PC-3 (cell line): Measurements from ENCODE around the gene G6PC3. TPM values are rescaled to one million over a fixed set of nuclear protein-coding genes. Genes with fewer than 3 reads are reported as not detected.

Source experiments
- ATAC-seq: fragments of 200-7000 bp; cut with Tn5 transposase; 2 replicates; pipeline ENCODE4 v1.9.1; 2020; ENCODE audit warnings: mild to moderate bottlenecking, moderate library complexity
- BruUV-seq: library from RNA; stranded (reverse); fragments of 400-500 nt; replicated peaks from 2 replicates; lab custom pipeline; 2021; lab: Mats Ljungman, UMichigan
- CTCF ChIA-PET: fragments of 300-600 bp; sonication (Branson Sonifier 250); formaldehyde crosslinking; loops from one replicate; lab custom pipeline; 2022; ENCODE audit warnings: antibody characterized with exemption; lab: Charles Lee
- POLR2A ChIA-PET: fragments of 300-600 bp; sonication (Branson Sonifier 250); formaldehyde crosslinking; loops from one replicate; lab custom pipeline; 2022; ENCODE audit warnings: antibody characterized with exemption; ENCODE audit not compliant: unreplicated experiment; lab: Charles Lee
- DNase-seq: peaks from one replicate; pipeline ENCODE4 v3.0.0-alpha.2; 2015
- H2AFZ ChIP-seq: fragments of 300-600 bp; sonication (generic); 2 replicates; pipeline ENCODE4 v1.6.0; 2016; ENCODE audit warnings: antibody characterized with exemption, low read length
- H3F3A ChIP-seq: fragments of 300-600 bp; sonication (generic); one replicate; pipeline ENCODE4 v1.6.0; 2017; ENCODE audit warnings: antibody characterized with exemption, low read length, control low read depth, mild to moderate bottlenecking; ENCODE audit not compliant: unreplicated experiment
- H3K27ac ChIP-seq: fragments of 300-600 bp; sonication (generic); 2 replicates; pipeline ENCODE4 v1.5.1; 2016; ENCODE audit warnings: mild to moderate bottlenecking, low read length
- H3K27me3 ChIP-seq: fragments of 300-600 bp; sonication (generic); 2 replicates; pipeline ENCODE4 v1.6.1; 2016; ENCODE audit warnings: low read length, mixed read lengths
- H3K36me3 ChIP-seq: fragments of 300-600 bp; sonication (generic); 2 replicates; pipeline ENCODE4 v1.6.1; 2016; ENCODE audit warnings: low read depth, mixed run types, low read length, mixed read lengths
- H3K4me1 ChIP-seq: fragments of 300-600 bp; sonication (generic); 2 replicates; pipeline ENCODE4 v1.5.1; 2016; ENCODE audit warnings: low read length; ENCODE audit not compliant: insufficient read depth
- H3K4me2 ChIP-seq: fragments of 300-600 bp; sonication (generic); 2 replicates; pipeline ENCODE4 v1.6.0; 2016; ENCODE audit warnings: low read length
- H3K4me3 ChIP-seq: fragments of 300-600 bp; sonication (generic); 2 replicates; pipeline ENCODE4 v1.5.1; 2016; ENCODE audit warnings: mild to moderate bottlenecking, low read length, mixed read lengths
- H3K79me2 ChIP-seq: fragments of 300-600 bp; sonication (generic); 2 replicates; pipeline ENCODE4 v1.6.1; 2017; ENCODE audit warnings: low read length, mixed read lengths
- H3K9ac ChIP-seq: fragments of 300-600 bp; sonication (generic); 2 replicates; pipeline ENCODE4 v1.6.0; 2016; ENCODE audit warnings: mild to moderate bottlenecking, low read length
- H3K9me2 ChIP-seq: fragments of 300-600 bp; sonication (generic); replicated peaks from 2 replicates; pipeline ENCODE4 v1.6.1; 2016; ENCODE audit warnings: mixed run types, low read length, mixed read lengths
- H3K9me3 ChIP-seq: fragments of 300-600 bp; sonication (generic); 2 replicates; pipeline ENCODE4 v1.6.1; 2016; ENCODE audit warnings: low read length, mixed read lengths
- H4K20me1 ChIP-seq: fragments of 300-600 bp; sonication (generic); 2 replicates; pipeline ENCODE4 v1.6.1; 2016; ENCODE audit warnings: low read length, mixed read lengths
- EZH2 ChIP-seq: fragments of 300-600 bp; sonication (generic); IDR thresholded peaks from one replicate; pipeline ENCODE4 v1.6.1; 2017; ENCODE audit warnings: antibody characterized with exemption, mild to moderate bottlenecking, low read length; ENCODE audit not compliant: unreplicated experiment
- EZH2phosphoT487 ChIP-seq: fragments of 300-600 bp; sonication (generic); IDR thresholded peaks from 2 replicates; pipeline ENCODE4 v1.6.1; 2018; ENCODE audit warnings: mild to moderate bottlenecking, antibody characterized with exemption, low read length, borderline replicate concordance
- intact Hi-C: fragments of 100-400 bp; cut with micrococcal nuclease; formaldehyde crosslinking; loops from 2 replicates; pipeline ENCODE4 v1.9.0; 2023
- total RNA-seq: library from RNA; depleted of rRNA; stranded (reverse); fragments of >200 nt; gene quantifications from 2 replicates; pipeline ENCODE4 v1.2.3, GENCODE V29; 2014
- TF ChIP-seq, protein P1 (sequence below): fragments of 300-600 bp; sonication (generic); conservative IDR thresholded peaks from 2 replicates; pipeline ENCODE4 v1.5.1; 2017; ENCODE audit warnings: antibody characterized with exemption, low read depth, mild to moderate bottlenecking, low read length

Gene G6PC3
- total RNA-seq, 1 experiment from 2014 or later: 69.5 TPM

DNA sequence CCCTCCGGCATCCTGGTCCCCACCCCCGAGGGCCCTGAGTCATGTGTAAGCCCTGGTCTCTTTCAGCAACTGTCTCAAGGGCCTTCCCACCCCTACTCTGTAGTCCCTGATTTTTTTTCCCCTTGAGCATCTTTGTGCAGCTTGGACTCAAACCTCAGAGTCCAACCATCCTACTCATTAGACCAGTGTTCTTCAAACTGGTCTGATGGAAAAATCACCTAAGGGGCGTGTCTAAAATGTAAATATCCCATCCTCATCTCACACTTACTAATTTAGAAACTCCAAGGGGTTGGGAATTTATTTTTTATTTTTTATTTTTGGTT lies 624 bp downstream of the G6PC3 start:
- H3K9me3 ChIP-seq: no peaks in the 10 kb centered on the region
- H3K9ac ChIP-seq: peak overlapping the region; percentile 84
- ChIA-PET POLR2A (interaction anchor here (0.6 kb wide), 1 partner anchor 39 kb away, joined by 4 read pairs; no protein-coding TSS in a partner anchor), CTCF (interaction anchor here (0.8 kb wide), 1 partner anchor 45 kb away, joined by 3 read pairs; no protein-coding TSS in a partner anchor)
- H3F3A ChIP-seq: no peaks in the 10 kb centered on the region
- peaks cover 9% of the 10 kb centered on the region for H3K36me3 ChIP-seq
- H3K4me2 ChIP-seq: peak overlapping the region; percentile 88
- H3K4me1 ChIP-seq: peaks cover 26% of the 10 kb centered on the region
- no TSS peak for BruUV-seq
- no peak for DNase-seq
- no peak for ATAC-seq
- peak overlapping the region; percentile 85 for H3K27ac ChIP-seq
- no peaks in the 10 kb centered on the region for H3K9me2 ChIP-seq
- H3K27me3 ChIP-seq: no peaks in the 10 kb centered on the region
- no peak for TF ChIP-seq EZH2
- TF ChIP-seq EZH2phosphoT487: no peak
- TF ChIP-seq, protein P1, sequence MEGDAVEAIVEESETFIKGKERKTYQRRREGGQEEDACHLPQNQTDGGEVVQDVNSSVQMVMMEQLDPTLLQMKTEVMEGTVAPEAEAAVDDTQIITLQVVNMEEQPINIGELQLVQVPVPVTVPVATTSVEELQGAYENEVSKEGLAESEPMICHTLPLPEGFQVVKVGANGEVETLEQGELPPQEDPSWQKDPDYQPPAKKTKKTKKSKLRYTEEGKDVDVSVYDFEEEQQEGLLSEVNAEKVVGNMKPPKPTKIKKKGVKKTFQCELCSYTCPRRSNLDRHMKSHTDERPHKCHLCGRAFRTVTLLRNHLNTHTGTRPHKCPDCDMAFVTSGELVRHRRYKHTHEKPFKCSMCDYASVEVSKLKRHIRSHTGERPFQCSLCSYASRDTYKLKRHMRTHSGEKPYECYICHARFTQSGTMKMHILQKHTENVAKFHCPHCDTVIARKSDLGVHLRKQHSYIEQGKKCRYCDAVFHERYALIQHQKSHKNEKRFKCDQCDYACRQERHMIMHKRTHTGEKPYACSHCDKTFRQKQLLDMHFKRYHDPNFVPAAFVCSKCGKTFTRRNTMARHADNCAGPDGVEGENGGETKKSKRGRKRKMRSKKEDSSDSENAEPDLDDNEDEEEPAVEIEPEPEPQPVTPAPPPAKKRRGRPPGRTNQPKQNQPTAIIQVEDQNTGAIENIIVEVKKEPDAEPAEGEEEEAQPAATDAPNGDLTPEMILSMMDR: no peak
- H3K79me2 ChIP-seq: peaks cover 40% of the 10 kb centered on the region
- peak overlapping the region; percentile 74 for H2AFZ ChIP-seq
- intact Hi-C loops: loop anchor here (2.0 to 10.0 kb wide), 2 partner anchors 68 to 114 kb away; partner anchors contain the start of gene TMUB2
- peak overlapping the region; percentile 70 for H3K4me3 ChIP-seq
- no peaks in the 10 kb centered on the region for H4K20me1 ChIP-seq

DNA sequence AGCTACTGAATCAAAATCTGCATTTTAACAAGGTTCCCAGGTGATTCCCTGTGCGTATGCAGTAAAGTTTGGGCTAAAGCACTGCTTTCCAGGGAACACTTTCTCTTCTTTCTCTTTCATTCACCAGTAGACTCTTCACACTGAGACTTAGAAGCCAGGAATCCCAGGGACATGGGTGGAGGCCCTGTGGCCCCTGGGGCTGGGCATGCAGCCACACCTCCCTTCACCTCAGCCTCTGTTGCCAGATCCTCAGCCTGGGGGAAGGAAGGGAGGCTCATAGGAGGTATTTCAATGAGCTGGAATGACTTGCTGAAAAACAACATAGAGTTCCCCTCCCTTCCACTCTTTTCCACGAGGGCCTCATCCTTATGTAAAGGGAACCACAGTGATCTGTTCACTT lies 1.2 kb downstream of the G6PC3 start:
- Histone ChIP-seq H3K4me1 (peaks cover 24% of the 10 kb centered on the region), H3K9ac (peak overlapping the region; percentile 84), H3F3A (no peaks in the 10 kb centered on the region), H3K36me3 (peaks cover 16% of the 10 kb centered on the region), H3K27ac (peak overlapping the region; percentile 85), H3K9me3 (no peaks in the 10 kb centered on the region), H2AFZ (no peak overlapping the region), H3K4me3 (peak overlapping the region; percentile 70), H3K4me2 (peak overlapping the region; percentile 88), H4K20me1 (no peaks in the 10 kb centered on the region), H3K27me3 (no peaks in the 10 kb centered on the region), H3K79me2 (peaks cover 34% of the 10 kb centered on the region), H3K9me2 (no peaks in the 10 kb centered on the region)
- peak; percentile 41 for DNase-seq
- TF ChIP-seq, protein P1: no peak
- TF ChIP-seq EZH2phosphoT487: no peak
- TF ChIP-seq EZH2: no peak
- intact Hi-C loops: loop anchor here (2.0 to 10.0 kb wide), 2 partner anchors 67 to 113 kb away; partner anchors contain the start of gene TMUB2
- no TSS peak for BruUV-seq
- ChIA-PET POLR2A (no interaction called here), CTCF (interaction anchor here (0.8 kb wide), 1 partner anchor 44 kb away, joined by 3 read pairs; no protein-coding TSS in a partner anchor)
- no peak for ATAC-seq

DNA sequence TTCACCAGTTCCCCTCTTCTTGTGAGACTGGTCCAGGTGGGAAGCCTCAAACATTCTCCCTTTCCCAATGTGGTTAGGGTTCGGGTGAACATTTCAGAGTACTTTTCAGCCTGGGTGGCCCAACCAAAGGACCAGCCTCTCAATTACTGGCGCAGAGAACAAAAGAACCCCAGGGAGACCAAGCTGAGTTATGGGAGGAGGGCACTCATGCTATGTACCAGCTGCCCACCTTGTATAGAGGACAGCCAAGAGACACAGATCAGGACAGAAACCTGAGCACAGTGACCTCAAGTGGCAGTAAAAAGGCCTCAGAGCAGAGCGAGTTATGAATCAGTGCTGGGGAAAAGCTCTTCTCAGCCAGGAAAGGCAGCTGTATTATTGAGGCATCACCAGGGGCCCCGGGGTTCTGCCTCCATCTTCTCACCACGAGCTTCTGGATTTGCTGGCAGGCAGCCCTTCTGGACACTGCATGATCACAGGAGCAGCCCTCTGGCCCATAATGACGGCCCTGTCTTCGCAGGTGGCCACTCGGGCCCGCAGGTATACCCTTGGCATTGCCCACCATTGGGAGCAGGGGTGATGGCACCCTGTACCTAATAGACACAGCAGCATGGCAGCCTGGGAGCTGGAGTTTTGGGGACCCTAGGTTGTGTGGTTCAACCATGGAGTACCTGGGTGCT lies 3.8 kb downstream of the G6PC3 start:
- no peak overlapping the region for H3K4me2 ChIP-seq
- no peak overlapping the region for H2AFZ ChIP-seq
- TF ChIP-seq EZH2phosphoT487 (no peak), EZH2 (no peak)
- TF ChIP-seq, protein P1: no peak
- H3K79me2 ChIP-seq: peaks cover 25% of the 10 kb centered on the region
- no TSS peak for BruUV-seq
- DNase-seq (no peak), ATAC-seq (no peak)
- CTCF ChIA-PET: no interaction called here
- H3K4me1 ChIP-seq: peaks cover 18% of the 10 kb centered on the region
- H3K9ac ChIP-seq: no peak overlapping the region
- POLR2A ChIA-PET: interaction anchor here (0.8 kb wide), 1 partner anchor 10 kb away, joined by 4 read pairs; no protein-coding TSS in a partner anchor
- H3K27me3 ChIP-seq: no peaks in the 10 kb centered on the region
- H3K4me3 ChIP-seq: no peak overlapping the region
- H3K9me3 ChIP-seq: no peaks in the 10 kb centered on the region
- H3K36me3 ChIP-seq: peaks cover 19% of the 10 kb centered on the region
- intact Hi-C loops: loop anchor here (10.0 kb wide), 1 partner anchor 110 kb away; the partner anchor contains the start of gene TMUB2
- no peaks in the 10 kb centered on the region for H3F3A ChIP-seq
- no peaks in the 10 kb centered on the region for H4K20me1 ChIP-seq
- no peaks in the 10 kb centered on the region for H3K9me2 ChIP-seq
- H3K27ac ChIP-seq: no peak overlapping the region
